HG02852 (cell line): ENCODE measurements around the gene LYSMD4.

Experiments used
- ATAC-seq: cut with Tn5 transposase; IDR thresholded peaks from one replicate; pipeline ENCODE4 v1.9.1; 2021; ENCODE audit warnings: mild to moderate bottlenecking, moderate library complexity; ENCODE audit not compliant: unreplicated experiment

Gene LYSMD4

DNA sequence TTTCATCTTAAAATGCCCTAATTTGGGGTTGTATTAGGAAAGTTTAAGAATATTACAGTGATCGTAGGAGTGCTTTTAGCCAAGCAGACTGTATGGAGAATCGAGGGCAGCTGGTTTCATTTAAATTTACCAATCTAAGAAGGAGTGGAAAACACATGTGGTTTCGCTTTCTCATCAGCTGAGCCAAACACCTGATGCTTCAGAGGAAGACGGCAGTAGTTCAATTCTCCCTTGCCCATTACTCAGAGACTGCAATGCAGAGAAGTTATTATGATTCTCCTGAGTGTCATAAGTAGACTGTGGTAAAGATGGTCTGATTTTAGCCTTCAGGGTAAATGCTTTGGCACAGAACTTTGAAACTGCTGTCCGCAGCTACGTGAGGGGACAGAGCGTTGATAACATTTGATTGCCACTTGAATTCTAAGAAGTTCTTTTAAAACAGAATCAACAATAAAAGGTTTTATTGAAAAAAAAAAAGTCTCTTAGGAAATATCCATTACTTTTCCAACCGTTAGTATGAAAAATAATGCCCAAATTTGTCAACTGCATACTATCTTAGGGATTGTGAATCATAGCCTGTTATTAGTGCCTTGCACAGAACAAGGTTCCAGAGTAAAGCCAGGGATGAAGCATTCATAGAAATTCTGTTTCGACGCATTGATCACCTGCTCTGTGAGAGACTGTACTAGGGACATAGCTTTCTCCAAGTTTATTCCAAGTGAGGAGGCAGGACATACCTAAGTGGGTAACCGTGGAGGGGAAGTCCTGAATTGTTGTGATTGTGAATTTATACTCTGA lies 25.6 kb downstream of the LYSMD4 start:
- no peak for ATAC-seq

DNA sequence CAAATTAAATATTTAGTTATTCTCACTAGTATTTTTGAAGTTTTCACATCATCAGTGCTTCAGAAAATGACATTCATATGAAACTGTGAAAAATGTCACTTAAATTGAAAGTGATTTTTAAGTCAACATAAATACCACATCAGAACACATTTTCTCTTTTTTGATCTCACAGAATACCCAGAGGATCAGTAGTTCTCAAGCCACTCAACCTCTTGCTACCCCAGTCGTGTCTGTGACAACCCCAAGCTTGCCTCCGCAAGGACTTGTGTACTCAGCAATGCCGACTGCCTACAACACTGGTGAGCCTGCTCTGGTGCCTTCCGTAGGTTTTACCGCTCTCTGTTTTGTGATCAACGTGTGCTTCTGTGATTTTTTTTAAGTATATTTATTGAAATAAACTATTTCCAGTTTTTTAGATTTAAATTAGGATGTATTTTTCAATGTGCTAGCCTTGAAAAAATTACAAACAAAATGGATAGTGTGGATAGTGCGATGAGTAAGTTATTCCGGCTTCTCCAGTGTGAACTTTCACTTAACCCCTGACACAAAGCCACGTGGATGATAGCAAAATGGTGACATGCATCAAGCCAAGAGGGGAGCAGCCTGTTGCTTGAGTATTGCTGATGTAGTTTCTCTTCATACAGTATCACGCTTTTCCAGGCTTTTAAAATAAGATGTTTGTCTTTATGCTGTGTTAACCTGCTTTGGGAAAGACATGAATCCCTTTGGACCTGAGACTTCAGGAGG lies 26.5 kb downstream of the LYSMD4 start:
- no peak for ATAC-seq

DNA sequence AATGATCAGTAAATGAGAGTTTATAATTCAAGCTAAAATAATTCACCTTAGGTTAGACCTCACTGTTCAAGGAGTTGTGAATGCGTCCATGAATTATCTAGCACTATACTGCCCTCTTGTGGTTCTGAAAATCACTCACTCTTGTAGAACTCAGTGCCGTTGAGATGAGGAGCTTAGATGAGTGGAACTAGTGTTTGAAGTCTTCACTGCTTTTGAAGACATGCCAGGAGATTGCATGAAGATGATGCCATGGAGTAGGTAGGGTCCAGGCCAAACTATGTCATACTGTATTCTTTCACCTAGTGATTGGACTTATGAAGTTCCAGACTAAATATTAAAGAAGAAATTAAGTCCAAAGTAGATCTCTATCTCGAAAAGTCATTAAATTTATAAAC lies 28.8 kb downstream of the LYSMD4 start:
- peak; percentile 67 for ATAC-seq

DNA sequence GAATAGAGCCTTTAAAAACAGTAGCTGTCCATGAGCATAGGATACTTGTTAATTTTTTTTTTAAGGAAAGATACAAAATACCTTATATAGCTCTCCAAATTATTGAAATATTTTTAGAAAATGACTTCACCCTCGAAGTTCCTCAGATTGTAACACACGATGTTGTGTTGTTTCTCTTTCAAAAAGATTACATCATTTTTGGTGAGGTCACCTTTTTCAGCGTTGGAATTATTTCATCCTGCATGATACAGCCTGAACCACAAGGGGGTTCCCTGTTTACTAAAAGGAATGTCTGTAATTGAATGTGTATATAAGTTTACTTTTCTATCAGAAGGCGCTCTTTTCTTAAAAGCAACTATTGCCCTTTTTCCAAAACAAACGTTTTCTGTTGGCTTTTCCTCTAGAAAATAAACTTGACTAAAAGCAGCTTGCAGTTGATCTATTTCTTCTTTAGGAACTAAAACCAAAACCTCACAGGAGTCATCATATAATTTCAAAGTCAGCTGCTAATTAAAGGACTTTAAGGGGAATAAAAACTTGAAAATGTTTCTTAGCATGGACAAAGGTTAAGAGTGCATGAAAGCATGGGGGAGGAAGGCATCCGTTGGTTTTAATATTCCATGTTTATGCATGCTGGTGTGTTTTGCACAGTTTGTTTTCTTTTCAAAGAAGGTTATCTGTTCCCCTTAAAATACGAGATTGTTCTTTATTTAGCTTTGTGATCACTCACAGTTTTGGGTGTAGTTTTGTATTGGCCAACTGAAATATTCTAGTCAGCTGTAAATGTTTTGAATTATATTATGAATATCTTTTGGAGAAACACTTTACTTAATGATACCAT lies 29.4 kb downstream of the LYSMD4 start:
- ATAC-seq, result peak; percentile 63

DNA sequence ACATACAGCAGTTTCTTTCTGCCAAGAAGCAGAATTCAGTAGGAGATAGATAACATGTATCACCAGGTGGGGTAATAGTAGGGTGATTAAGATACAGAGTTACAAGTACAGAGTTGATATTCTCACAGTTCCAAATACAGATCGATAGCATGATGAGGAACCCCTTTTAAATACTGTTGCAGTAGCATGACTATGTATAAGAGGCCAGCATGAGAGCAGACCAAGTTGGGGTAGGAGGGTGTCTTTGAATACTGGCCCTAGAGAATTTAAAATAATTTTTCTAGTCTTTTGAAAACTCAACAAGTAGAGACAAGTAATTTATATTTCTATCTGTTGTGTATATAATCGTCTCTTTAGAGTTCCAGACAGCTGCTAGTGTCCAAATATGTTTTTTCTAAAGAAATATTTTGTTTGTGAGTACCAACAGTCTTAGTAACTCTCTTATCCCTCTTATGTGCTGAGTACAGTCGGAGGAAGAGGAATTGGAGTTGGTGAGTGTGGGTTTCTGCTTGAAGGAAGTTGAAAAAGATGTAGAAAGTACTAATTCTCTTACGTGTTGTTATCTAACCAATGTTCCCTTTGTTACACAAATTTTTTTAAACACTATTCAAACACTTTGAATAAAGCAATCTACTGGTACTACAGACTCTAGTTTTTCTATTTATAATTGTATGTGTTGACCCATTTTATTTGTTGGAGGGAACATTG lies 30.2 kb downstream of the LYSMD4 start:
- no peak for ATAC-seq

DNA sequence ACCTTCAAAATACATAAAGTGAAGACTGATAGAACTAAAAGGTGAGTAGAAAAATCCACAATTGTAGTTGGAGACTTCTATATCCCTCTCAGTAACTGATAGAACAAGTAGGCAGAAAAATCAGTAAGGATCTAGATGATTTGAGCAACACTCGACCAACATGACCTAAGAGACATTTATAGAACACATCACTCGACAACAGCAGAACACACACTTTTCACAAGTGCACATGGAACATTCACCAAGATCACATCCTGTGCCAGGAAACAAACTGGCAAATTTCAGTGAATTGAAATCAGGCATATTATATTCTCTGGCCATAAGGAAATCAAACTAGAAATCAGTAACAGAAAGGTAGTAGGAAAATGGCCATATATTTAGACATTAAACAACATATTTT lies 37.1 kb downstream of the LYSMD4 start:
- no peak for ATAC-seq

DNA sequence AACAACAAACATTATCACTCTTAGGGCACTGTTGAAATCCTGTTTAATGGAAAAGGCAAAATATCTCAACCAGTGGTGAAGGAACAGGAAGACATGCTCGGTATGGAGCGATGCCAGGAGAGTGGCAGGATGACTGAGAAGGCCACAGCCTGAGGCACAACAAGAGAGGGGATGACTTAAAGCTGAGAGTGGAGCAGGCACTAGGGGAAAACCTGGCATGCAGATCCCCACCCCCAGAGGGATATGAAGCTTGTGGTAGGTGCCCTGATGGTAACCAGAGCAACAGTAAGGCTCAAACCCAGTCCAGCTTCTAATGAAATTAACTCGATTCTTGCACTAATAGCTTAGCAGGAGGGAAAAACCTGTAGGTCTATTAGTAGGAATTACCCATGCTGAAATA lies 40.4 kb downstream of the LYSMD4 start:
- ATAC-seq, result no peak

DNA sequence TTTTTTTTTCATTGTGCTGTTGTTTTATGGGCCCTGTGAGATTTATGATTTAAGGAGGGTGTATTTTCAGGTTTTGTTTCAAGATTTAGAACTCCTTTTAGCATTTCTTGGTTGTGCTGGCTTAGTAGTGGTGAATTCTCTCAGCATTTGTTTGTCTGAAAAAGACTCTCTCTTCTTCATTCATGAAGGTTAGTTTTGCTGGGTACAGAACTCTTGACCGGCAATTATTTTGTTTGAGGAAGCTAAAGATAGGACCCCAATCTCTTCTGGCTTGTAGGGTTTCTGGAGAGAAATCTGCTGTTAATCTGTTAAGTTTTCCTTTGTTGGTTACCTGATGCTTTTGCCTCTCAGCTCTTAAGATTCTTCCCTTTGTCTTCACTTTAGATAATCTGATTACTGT lies 46.9 kb downstream of the LYSMD4 start:
- no peak for ATAC-seq

DNA sequence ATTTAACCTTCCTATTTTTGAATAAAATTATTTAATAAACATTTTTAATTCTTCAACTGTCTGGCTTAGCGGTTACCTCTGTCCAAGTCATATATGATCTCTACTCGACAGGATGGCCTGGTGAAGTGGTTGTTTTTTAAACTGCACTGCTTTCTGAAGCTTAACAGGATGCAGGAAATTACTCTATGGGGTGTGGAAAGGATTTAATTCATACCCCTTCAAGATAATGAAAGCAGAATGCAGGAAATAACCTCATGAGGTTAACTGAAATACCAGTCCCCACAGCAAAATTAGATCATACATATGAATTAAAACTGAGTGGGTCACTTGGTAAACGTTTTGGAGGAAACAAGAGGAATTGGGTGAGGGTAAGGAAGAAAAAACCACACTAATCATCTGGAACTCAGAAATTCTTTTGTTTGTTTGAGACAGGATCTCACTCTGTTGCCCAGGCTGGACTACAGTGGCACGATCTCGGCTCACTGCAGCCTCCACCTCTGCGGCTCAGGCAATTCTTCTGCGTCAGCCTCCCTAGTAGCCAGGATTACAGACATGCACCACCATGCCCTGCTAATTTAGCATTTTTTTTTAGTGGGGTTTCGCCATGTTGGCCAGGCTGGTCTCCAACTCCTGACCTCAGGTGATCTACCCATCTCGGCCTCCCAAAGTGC lies 50.1 kb downstream of the LYSMD4 start:
- no peak for ATAC-seq

DNA sequence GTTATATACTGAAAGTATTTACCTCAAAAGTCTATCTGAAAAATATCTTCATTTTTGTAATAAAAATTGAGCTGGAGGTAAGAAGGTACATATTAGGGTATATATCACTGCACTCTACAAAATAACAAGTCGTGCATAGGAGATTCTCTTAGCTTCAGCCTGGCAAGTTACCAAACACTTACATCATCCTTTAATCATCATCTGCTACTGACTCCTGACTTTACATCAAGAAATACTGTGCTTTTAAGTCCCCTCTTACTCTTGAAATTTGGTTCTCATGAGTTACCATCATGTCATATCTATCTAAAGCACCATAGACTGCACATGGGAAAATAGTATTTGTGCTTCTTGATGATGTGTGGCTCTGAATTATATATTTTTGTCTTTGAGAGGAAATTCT lies 50.8 kb downstream of the LYSMD4 start:
- no peak for ATAC-seq

DNA sequence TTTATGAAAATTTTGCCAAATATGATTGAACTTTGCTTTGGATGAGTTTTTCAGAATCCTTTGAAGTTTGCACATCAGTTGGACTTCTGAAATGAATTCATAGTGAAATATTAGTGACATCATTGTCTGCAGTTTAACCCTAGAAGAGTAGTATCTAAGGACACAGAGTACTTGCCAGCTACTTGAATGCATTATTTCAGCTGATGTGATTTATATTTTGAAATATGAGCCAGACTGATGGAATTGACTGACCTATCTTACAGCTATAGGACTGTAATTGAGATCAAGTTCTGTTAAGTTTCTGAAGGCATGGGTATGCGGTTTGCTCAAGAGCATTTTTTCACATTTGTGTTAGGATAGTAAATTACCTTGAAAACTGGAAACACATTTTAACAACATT lies 51.2 kb downstream of the LYSMD4 start:
- no peak for ATAC-seq

DNA sequence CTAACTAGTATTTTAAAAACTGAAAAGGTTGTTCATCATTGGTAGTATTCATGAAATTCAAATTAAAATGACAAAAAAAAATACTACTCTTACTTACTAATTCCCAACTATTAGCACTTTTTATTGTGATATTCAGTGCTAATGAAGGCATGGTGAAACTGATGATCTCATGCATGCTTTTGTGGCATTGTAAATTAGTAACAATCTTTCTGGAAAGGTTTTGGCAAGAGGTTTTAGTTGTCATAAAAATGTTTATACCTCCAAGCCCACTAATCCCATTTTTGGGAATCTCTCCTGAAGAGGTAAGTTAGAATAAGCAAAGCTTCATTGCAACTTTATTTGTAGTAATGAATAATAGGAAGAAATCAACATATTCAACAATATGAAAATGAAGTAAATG lies 53.0 kb downstream of the LYSMD4 start:
- no peak for ATAC-seq

DNA sequence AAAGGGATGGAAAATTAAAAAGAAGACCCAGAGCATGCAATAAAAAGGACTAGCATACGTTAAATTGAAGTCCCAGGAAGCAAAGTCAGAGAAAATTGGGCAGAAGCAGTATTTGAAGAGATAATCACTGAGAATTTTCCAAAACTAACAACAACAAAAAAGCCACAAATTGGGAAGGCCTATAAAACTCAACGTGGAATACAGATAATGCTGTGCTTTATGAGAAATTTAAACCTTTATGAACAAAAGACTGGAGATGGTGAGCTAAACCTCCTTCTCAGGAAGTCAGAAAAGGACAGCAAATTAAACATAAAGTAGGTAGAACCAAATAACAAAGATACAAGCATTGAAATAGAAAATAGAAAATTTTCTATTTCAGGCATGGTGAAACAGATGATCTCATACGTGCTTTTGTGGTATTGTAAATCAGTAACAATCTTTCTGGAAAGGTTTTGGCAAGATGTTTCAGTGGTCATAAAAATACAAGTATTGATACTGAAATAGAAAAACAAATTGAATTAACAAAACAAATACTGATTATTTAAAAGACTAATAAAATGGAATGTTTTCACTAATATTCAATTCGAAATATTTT lies 55.6 kb downstream of the LYSMD4 start:
- no peak for ATAC-seq
